Measurements from ENCODE around the gene MRPS17. TPM values are rescaled to one million over a fixed set of nuclear protein-coding genes. Genes with fewer than 3 reads are reported as not detected.
A peak's percentile ranks its signal among the peaks of the same experiment; 100 is the strongest.

The MRPS17 gene
- total RNA-seq (2014; rRNA removed; shearing (Covaris generic); ENCODE audit: low replicate concordance): 11.5 and 14.1 TPM in 2 replicates

DNA sequence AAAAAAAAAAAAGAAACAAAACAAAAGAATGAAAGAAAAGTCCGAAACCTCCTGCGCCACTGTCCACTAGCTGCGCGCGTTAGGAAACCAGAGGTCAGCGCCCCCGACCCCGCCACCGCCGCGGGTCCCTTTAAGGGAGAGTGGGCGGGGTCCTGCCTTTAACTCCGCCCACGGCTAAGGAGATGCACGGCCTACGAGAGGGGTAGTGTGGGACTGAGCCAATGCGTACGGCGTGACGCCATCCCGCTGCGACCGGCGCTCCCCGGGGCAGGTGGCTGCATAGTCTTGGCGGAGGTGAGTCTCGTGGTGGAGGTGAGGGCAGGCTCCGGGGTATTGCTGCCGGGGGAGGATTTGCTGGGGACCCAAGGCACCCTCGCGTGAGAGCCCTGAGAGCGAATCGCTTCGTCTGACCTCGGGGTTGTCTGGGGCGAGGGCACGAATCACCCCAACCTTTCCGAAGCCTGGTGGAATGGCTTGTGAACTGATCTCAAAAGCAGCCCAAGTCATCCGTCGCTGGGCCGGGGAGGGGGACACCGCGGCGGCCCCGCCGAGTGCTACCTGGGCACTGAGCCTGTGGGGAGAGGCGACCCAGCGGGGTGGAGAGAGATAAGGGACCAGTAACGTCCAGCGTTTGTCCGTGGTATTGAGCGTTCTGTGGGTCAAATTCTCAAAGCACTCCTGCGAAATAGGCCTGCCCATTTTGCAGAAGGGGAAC, at the start of gene MRPS17:
TSS of gene MRPS17 (plus strand) at position 241 of the 715 bp plus-strand sequence. CDS start 1,319 bp downstream, outside the sequence.
- peak within 1 kb of the TSS; percentile 99 for H3K9ac ChIP-seq (ENCODE audit: low read length)
- no peaks in the 10 kb centered on the region for H4K20me1 ChIP-seq (ENCODE audit: insufficient read depth, low read depth, low read length)
- H3K27me3 ChIP-seq (ENCODE audit: low read length): no peaks in the 10 kb centered on the region
- no peaks in the 10 kb centered on the region for H3K9me2 ChIP-seq (replicated peaks; ENCODE audit: insufficient read depth, low read length)
- no peaks in the 10 kb centered on the region for H3K9me3 ChIP-seq (ENCODE audit: low read length)
- H3K79me2 ChIP-seq (ENCODE audit: low read length): peaks cover 23% of the 10 kb centered on the region
- peak within 1 kb of the TSS; percentile 98 for H3K4me2 ChIP-seq (ENCODE audit: low read depth, low read length, poor library complexity, severe bottlenecking)
- peak within 1 kb of the TSS; percentile 77 for H2AFZ ChIP-seq (ENCODE audit: low read length)
- DNase-seq: peak; percentile 96
- peaks cover 7% of the 10 kb centered on the region; the same call in 1 of the 2 replicates for H3K36me3 ChIP-seq (ENCODE audit: insufficient read depth, low read length)
- peak within 1 kb of the TSS; percentile 100 for H3K4me3 ChIP-seq (ENCODE audit: low read length)
- peaks cover 9% of the 10 kb centered on the region for H3K4me1 ChIP-seq (ENCODE audit: low read length)
- H3K27ac ChIP-seq (ENCODE audit: low read length): no peak within 1 kb of the TSS

DNA sequence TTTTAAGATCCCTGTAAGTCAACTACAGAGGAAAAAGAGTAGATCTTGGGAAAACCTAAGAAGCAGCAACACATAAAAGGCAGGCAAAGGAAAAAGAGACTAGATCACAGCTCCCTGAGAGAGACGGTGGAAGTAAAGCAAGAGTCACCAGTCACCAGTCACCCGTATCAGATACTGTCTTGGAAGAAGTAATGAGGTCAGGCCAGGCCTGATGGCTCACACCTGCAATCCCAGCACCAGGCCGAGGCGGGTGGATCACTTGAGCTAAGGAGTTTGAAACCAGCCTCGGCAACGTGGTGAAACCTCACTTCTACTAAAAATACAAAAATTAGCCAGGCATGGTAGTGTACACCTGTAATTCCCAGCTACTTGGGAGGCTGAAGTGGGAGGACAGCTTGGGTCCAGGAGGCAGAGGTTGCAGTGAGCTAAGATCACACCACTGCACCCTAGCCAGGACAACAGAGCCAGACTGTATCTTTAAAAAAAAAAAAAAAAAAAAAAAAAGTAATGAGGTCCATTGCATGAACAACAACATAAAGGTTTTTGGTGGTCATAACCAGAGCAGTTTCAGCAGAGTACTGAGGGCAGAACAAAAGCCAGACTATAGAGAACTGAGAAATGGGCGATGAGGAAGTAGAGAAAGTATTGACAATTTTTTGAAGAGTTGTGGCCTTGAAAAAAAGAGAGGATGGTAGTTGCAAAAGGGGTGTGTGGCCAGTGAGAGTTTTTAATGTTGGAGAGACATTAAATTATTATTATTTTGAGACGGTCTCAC, 47.5 kb upstream of the MRPS17 start:
- Histone ChIP-seq H4K20me1 (ENCODE audit: insufficient read depth, low read depth, low read length) (no peaks in the 10 kb centered on the region), H3K9me2 (replicated peaks; ENCODE audit: insufficient read depth, low read length) (no peaks in the 10 kb centered on the region), H3K4me2 (ENCODE audit: low read depth, low read length, poor library complexity, severe bottlenecking) (no peak overlapping the region), H2AFZ (ENCODE audit: low read length) (no peak overlapping the region), H3K9me3 (ENCODE audit: low read length) (no peaks in the 10 kb centered on the region), H3K36me3 (ENCODE audit: insufficient read depth, low read length) (peaks cover 5% of the 10 kb centered on the region), H3K4me3 (ENCODE audit: low read length) (no peak overlapping the region), H3K4me1 (ENCODE audit: low read length) (peaks cover 6% of the 10 kb centered on the region), H3K27ac (ENCODE audit: low read length) (no peak overlapping the region), H3K27me3 (ENCODE audit: low read length) (no peaks in the 10 kb centered on the region), H3K79me2 (ENCODE audit: low read length) (0 out of 2 replicates have a peak, but pooled peaks cover 1% of the 10 kb centered on the region), H3K9ac (ENCODE audit: low read length) (no peak overlapping the region)
- DNase-seq: no peak

DNA sequence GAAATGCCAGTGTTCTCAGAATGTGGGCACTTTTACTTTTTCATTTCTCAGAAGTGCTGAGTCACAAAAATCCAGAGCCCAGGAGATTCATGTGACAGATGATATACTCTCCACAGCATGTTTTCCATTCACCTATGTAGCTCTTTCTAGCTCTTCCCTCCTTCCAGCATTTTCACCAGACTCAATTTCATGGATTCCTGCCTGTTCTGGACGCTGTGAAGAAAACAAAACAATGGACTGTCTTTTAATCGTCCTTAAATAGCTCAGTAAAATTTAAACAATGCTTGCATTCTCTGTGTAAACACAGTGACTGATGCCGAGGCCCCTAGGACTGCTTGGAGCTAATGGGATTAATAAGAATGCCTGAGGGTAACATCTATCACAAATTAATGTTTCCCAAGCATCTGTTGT, 38.9 kb upstream of the MRPS17 start:
- no peak overlapping the region for H2AFZ ChIP-seq (ENCODE audit: low read length)
- no peak overlapping the region for H3K9ac ChIP-seq (ENCODE audit: low read length)
- DNase-seq: no peak
- H3K36me3 ChIP-seq (ENCODE audit: insufficient read depth, low read length): no peaks in the 10 kb centered on the region
- 0 out of 2 replicates have a peak, but pooled peaks cover 6% of the 10 kb centered on the region for H3K79me2 ChIP-seq (ENCODE audit: low read length)
- no peaks in the 10 kb centered on the region for H3K27me3 ChIP-seq (ENCODE audit: low read length)
- no peak overlapping the region for H3K4me3 ChIP-seq (ENCODE audit: low read length)
- no peaks in the 10 kb centered on the region for H3K4me1 ChIP-seq (ENCODE audit: low read length)
- H3K4me2 ChIP-seq (ENCODE audit: low read depth, low read length, poor library complexity, severe bottlenecking): no peak overlapping the region
- no peaks in the 10 kb centered on the region for H3K9me2 ChIP-seq (replicated peaks; ENCODE audit: insufficient read depth, low read length)
- H4K20me1 ChIP-seq (ENCODE audit: insufficient read depth, low read depth, low read length): no peaks in the 10 kb centered on the region
- no peaks in the 10 kb centered on the region for H3K9me3 ChIP-seq (ENCODE audit: low read length)
- no peak overlapping the region for H3K27ac ChIP-seq (ENCODE audit: low read length)

DNA sequence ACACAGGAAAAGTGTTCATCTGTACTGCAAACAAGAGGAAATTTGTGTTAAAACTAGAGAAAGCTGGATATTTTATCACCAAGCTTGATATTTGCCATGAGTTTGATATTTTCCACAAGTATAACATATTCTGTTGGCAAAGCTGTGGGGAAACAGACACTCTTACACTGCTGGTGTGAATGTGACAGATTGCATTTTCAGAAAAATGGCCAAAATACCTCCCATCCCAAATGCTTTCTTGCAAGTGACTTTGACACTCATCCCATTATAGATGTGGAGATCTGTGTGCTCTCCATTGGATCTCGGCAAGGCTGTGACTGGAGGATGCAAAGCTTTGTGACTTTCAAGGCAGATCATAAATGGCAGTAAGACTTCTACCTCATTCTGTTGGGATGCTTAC, 33.9 kb upstream of the MRPS17 start:
- Histone ChIP-seq H3K9ac (ENCODE audit: low read length) (no peak overlapping the region), H3K4me3 (ENCODE audit: low read length) (no peak overlapping the region), H4K20me1 (ENCODE audit: insufficient read depth, low read depth, low read length) (no peaks in the 10 kb centered on the region), H3K27me3 (ENCODE audit: low read length) (no peaks in the 10 kb centered on the region), H3K9me2 (replicated peaks; ENCODE audit: insufficient read depth, low read length) (no peaks in the 10 kb centered on the region), H3K4me2 (ENCODE audit: low read depth, low read length, poor library complexity, severe bottlenecking) (no peak overlapping the region), H3K36me3 (ENCODE audit: insufficient read depth, low read length) (no peaks in the 10 kb centered on the region), H3K9me3 (ENCODE audit: low read length) (no peaks in the 10 kb centered on the region), H2AFZ (ENCODE audit: low read length) (no peak overlapping the region), H3K4me1 (ENCODE audit: low read length) (no peaks in the 10 kb centered on the region), H3K79me2 (ENCODE audit: low read length) (no peaks in the 10 kb centered on the region), H3K27ac (ENCODE audit: low read length) (no peak overlapping the region)
- DNase-seq: no peak

DNA sequence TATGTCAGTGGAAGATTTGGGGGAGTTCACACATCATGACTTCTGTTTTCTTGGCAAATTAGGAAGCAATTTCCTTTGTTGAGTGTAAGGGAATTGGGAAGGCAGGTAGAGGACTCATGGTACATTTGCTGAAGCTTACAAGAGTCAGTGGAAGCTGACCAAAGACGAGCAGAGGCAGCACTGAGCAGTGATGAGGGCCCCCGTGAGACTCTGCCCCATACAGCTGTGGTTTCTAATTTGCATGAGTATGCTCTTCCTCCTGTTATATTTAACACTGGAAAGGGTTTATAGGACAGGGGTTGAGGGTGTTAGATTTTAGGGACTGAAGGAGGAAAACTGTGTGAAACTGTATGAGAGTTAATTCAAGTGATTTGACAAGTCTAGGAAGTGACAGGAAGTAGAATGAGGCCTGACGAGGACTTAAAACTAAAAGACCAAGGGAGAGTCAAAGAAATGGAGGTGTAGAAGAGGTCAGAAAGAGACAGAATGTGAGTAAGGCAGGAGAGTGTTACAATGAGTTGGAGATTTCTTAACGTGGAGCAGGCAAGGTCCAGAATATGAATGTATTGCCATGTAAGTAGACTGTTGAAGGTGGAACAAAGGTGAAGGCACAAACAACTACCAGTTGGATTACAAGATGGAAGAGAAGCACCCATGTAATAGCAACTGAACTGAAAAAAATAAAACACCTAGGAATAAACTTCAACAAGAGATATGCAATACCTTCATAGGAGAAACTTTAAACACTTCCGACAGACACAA, 23.5 kb upstream of the MRPS17 start:
- Histone ChIP-seq H4K20me1 (ENCODE audit: insufficient read depth, low read depth, low read length) (no peaks in the 10 kb centered on the region), H3K9me3 (ENCODE audit: low read length) (no peaks in the 10 kb centered on the region), H3K27me3 (ENCODE audit: low read length) (no peaks in the 10 kb centered on the region), H3K9ac (ENCODE audit: low read length) (no peak overlapping the region), H2AFZ (ENCODE audit: low read length) (peak overlapping the region; percentile 78), H3K9me2 (replicated peaks; ENCODE audit: insufficient read depth, low read length) (no peaks in the 10 kb centered on the region), H3K36me3 (ENCODE audit: insufficient read depth, low read length) (no peaks in the 10 kb centered on the region), H3K4me3 (ENCODE audit: low read length) (peak overlapping the region; percentile 29), H3K27ac (ENCODE audit: low read length) (peak overlapping the region; percentile 62), H3K79me2 (ENCODE audit: low read length) (no peaks in the 10 kb centered on the region), H3K4me1 (ENCODE audit: low read length) (peaks cover 34% of the 10 kb centered on the region), H3K4me2 (ENCODE audit: low read depth, low read length, poor library complexity, severe bottlenecking) (peak overlapping the region; percentile 46)
- DNase-seq: peak; percentile 73

DNA sequence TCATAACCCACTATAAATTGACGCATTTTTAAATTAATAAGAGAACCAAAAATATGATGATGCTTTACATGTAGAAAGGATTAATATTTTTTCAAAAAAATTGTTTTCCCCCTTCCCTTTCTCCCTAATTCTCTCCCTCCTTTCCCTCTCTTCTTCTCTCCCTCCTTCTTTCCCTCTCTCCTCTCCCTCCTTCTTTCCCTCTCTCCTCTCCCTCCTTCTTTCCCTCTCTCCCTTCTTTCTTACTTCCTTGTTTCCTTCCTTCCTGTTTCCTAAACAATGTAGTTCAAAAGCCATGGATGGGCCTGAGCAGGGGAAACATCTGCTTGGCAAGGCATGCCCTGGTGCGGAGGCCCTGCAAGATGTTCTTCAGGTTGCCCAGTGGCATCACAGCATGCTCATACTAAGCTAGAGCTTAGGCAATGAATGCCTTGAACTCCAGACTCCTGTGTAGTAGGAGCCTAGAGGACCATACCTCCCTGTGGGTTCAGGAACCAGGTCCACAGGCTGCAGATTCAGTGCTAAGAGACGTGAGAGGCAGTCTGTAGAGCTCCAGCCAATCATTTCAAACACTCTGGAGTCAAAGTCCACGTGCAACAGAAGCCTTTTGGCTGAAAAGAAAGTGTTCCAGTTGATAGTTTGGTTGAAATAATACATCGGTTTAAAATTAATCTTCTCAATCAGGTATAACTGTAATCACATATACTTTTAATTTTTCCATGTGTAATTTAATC, 20.1 kb upstream of the MRPS17 start:
- no peak overlapping the region for H3K4me3 ChIP-seq (ENCODE audit: low read length)
- H4K20me1 ChIP-seq (ENCODE audit: insufficient read depth, low read depth, low read length): no peaks in the 10 kb centered on the region
- H3K36me3 ChIP-seq (ENCODE audit: insufficient read depth, low read length): no peaks in the 10 kb centered on the region
- no peaks in the 10 kb centered on the region for H3K9me2 ChIP-seq (replicated peaks; ENCODE audit: insufficient read depth, low read length)
- peaks cover 4% of the 10 kb centered on the region; the same call in 1 of the 2 replicates for H3K9me3 ChIP-seq (ENCODE audit: low read length)
- H3K27ac ChIP-seq (ENCODE audit: low read length): no peak overlapping the region
- no peak overlapping the region for H3K9ac ChIP-seq (ENCODE audit: low read length)
- peaks cover 17% of the 10 kb centered on the region for H3K4me1 ChIP-seq (ENCODE audit: low read length)
- DNase-seq: no peak
- H3K27me3 ChIP-seq (ENCODE audit: low read length): no peaks in the 10 kb centered on the region
- H3K79me2 ChIP-seq (ENCODE audit: low read length): no peaks in the 10 kb centered on the region
- H3K4me2 ChIP-seq (ENCODE audit: low read depth, low read length, poor library complexity, severe bottlenecking): no peak overlapping the region
- no peak overlapping the region for H2AFZ ChIP-seq (ENCODE audit: low read length)

DNA sequence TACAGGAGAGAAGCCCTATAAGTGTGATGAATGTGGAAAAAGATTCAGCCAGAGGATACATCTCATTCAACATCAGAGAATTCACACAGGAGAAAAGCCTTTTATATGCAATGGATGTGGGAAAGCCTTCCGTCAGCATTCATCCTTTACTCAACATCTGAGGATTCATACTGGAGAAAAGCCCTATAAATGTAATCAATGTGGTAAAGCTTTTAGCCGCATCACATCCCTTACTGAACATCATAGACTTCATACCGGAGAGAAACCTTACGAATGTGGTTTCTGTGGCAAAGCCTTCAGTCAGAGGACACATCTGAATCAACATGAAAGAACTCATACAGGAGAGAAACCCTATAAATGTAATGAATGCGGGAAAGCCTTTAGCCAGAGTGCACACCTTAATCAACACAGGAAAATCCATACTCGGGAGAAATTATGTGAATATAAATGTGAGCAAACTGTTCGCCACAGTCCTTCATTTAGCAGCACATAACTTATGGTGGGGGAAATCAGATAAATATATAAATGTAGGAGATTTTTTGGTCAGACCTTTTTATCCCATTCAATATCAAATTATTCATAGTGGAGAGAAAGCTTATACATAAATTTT, 12.1 kb upstream of the MRPS17 start:
- H3K36me3 ChIP-seq (ENCODE audit: insufficient read depth, low read length): no peaks in the 10 kb centered on the region
- H3K9ac ChIP-seq (ENCODE audit: low read length): no peak overlapping the region
- H3K4me3 ChIP-seq (ENCODE audit: low read length): no peak overlapping the region
- no peak overlapping the region for H3K27ac ChIP-seq (ENCODE audit: low read length)
- no peaks in the 10 kb centered on the region for H3K4me1 ChIP-seq (ENCODE audit: low read length)
- H3K9me2 ChIP-seq (replicated peaks; ENCODE audit: insufficient read depth, low read length): no peaks in the 10 kb centered on the region
- DNase-seq: no peak
- no peaks in the 10 kb centered on the region for H3K27me3 ChIP-seq (ENCODE audit: low read length)
- no peak overlapping the region for H2AFZ ChIP-seq (ENCODE audit: low read length)
- no peaks in the 10 kb centered on the region for H4K20me1 ChIP-seq (ENCODE audit: insufficient read depth, low read depth, low read length)
- H3K79me2 ChIP-seq (ENCODE audit: low read length): no peaks in the 10 kb centered on the region
- peaks cover 18% of the 10 kb centered on the region for H3K9me3 ChIP-seq (ENCODE audit: low read length)
- H3K4me2 ChIP-seq (ENCODE audit: low read depth, low read length, poor library complexity, severe bottlenecking): no peak overlapping the region

Data from Karpas-422 (cell line).